ENCODE measurements around the gene ZNF488.

DNA sequence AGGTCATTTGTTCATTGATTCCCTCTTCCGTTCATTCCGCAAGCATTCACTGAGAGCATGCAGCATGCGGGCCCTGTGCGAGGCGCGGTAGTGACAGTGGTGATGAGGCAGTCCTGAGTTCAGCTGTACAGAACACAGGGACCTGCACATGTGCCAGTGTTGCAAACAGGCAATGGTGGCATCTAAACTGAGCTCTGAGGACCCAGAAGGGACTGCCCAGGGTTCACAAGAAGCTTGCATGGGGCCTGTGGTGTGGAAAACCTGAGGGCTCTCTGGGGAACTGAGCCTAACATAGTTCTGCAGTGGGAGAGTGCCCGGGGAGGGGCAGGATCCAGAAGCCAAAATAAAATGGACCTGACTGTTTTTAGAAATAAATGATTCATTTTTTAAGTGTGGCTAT is 13.2 kb downstream of the ZNF488 start:
- TF ChIP-seq, protein P1, sequence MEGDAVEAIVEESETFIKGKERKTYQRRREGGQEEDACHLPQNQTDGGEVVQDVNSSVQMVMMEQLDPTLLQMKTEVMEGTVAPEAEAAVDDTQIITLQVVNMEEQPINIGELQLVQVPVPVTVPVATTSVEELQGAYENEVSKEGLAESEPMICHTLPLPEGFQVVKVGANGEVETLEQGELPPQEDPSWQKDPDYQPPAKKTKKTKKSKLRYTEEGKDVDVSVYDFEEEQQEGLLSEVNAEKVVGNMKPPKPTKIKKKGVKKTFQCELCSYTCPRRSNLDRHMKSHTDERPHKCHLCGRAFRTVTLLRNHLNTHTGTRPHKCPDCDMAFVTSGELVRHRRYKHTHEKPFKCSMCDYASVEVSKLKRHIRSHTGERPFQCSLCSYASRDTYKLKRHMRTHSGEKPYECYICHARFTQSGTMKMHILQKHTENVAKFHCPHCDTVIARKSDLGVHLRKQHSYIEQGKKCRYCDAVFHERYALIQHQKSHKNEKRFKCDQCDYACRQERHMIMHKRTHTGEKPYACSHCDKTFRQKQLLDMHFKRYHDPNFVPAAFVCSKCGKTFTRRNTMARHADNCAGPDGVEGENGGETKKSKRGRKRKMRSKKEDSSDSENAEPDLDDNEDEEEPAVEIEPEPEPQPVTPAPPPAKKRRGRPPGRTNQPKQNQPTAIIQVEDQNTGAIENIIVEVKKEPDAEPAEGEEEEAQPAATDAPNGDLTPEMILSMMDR (conservative IDR thresholded peaks at IDR 0.05 in 1 of 2, IDR thresholded peaks at IDR 0.05 in 1 of 2; ENCODE audit: extremely low read depth in 1 of 2, insufficient read depth in 1 of 2, low read depth in 1 of 2, low read length in 2 of 2): no peak
- no peak for TF ChIP-seq EZH2 (IDR thresholded peaks at IDR 0.05; ENCODE audit: borderline replicate concordance, low read length)

Measured in mammary epithelial cell (primary cell).